GM12878 (cell line): ENCODE measurements around the gene CYP2C19. TPM values are rescaled to one million over a fixed set of nuclear protein-coding genes. Genes with fewer than 3 reads are reported as not detected.

Experiments used
- CEBPB ChIP-seq, 2 experiments: fragments of 150-350 bp in 1 of 2; IDR thresholded peaks; 2 replicates each; pipeline ENCODE4 v1.6.1; 2012 to 2014; ENCODE audit warnings: low read depth in 2 of 2, low read length in 2 of 2, borderline replicate concordance in 1 of 2, inconsistent platforms in 1 of 2
- DPF2 ChIP-seq: fragments of 450-650 bp; IDR thresholded peaks from 2 replicates; pipeline ENCODE4 v1.6.1; 2017; ENCODE audit warnings: mild to moderate bottlenecking
- IKZF1 ChIP-seq: fragments of 450-650 bp; conservative IDR thresholded peaks from 2 replicates; pipeline ENCODE4 v1.6.1; 2017; ENCODE audit warnings: antibody characterized with exemption, mild to moderate bottlenecking
- SMAD5 ChIP-seq: IDR thresholded peaks from 2 replicates; pipeline ENCODE4 v1.6.1; 2016; ENCODE audit warnings: antibody characterized with exemption, low read depth
- SRF ChIP-seq, 2 experiments: IDR thresholded peaks; 2 replicates each; pipeline ENCODE4 v1.6.1; 2011; ENCODE audit warnings: low read depth in 2 of 2, low read length in 2 of 2, mild to moderate bottlenecking in 1 of 2, moderate library complexity in 1 of 2
- polyA plus RNA-seq, 11 experiments: library from polyadenylated mRNA; depleted of rRNA in 4 of 11; unstranded in 6 of 11; stranded (reverse) in 5 of 11; fragments of >200 nt; fragmentation: Nextera tagmentation in 4 of 11; fragmentation: Illumina TruSeq in 1 of 11; extraction: Ambion mirVana in 4 of 11; extraction: Trizol in 1 of 11; gene quantifications; 1 replicate in 1 of 11; 2 replicates in 10 of 11; pipeline versions ENCODE4 v1.2.1 to v1.2.3, GENCODE V29; 2011 to 2016; ENCODE audit warnings: inconsistent platforms in 2 of 11, missing spikeins in 2 of 11, low read depth in 1 of 11
- total RNA-seq, 4 experiments: library from RNA; depleted of rRNA in 3 of 4; stranded (reverse); fragments of >200 nt in 3 of 4; fragmentation: Illumina TruSeq in 1 of 4; extraction: Trizol in 1 of 4; gene quantifications; 2 replicates each; pipeline versions ENCODE4 v1.2.1 to v1.2.3, GENCODE V29; 2013 to 2021
- TF ChIP-seq, protein P1 (sequence below): fragments of 450-650 bp; formaldehyde crosslinking; IDR thresholded peaks from 2 replicates; pipeline ENCODE4 v1.5.0; 2022; ENCODE audit warnings: mild to moderate bottlenecking, missing genetic modification characterization
- TF ChIP-seq, protein P2 (sequence below): fragments of 450-650 bp; IDR thresholded peaks from 2 replicates; pipeline ENCODE4 v1.6.1; 2018; ENCODE audit warnings: mild to moderate bottlenecking, low read depth, moderate library complexity; ENCODE audit not compliant: partially characterized antibody

CYP2C19 gene
- total and polyA plus RNA-seq, 10 of the 15 experiments (the other 5 are each of a cell fraction or from before 2014, with no cell fraction given), result not detected

GRCh38 chr10:94757916-94758315 is 4.6 kb upstream of the CYP2C19 start (continued):
- TF ChIP-seq, protein P1, sequence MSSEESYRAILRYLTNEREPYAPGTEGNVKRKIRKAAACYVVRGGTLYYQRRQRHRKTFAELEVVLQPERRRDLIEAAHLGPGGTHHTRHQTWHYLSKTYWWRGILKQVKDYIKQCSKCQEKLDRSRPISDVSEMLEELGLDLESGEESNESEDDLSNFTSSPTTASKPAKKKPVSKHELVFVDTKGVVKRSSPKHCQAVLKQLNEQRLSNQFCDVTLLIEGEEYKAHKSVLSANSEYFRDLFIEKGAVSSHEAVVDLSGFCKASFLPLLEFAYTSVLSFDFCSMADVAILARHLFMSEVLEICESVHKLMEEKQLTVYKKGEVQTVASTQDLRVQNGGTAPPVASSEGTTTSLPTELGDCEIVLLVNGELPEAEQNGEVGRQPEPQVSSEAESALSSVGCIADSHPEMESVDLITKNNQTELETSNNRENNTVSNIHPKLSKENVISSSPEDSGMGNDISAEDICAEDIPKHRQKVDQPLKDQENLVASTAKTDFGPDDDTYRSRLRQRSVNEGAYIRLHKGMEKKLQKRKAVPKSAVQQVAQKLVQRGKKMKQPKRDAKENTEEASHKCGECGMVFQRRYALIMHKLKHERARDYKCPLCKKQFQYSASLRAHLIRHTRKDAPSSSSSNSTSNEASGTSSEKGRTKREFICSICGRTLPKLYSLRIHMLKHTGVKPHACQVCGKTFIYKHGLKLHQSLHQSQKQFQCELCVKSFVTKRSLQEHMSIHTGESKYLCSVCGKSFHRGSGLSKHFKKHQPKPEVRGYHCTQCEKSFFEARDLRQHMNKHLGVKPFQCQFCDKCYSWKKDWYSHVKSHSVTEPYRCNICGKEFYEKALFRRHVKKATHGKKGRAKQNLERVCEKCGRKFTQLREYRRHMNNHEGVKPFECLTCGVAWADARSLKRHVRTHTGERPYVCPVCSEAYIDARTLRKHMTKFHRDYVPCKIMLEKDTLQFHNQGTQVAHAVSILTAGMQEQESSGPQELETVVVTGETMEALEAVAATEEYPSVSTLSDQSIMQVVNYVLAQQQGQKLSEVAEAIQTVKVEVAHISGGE (CRISPR knock-in tag), result no peak
- TF ChIP-seq SMAD5 (no peak), DPF2 (no peak), SRF (IDR thresholded peaks at IDR 0.05; ENCODE audit: low read depth in 2 of 2, low read length in 2 of 2) (no peak), CEBPB (IDR thresholded peaks at IDR 0.05; ENCODE audit: borderline replicate concordance in 1 of 2, low read depth in 2 of 2, low read length in 2 of 2) (no peak), IKZF1 (no peak)
- TF ChIP-seq, protein P2, sequence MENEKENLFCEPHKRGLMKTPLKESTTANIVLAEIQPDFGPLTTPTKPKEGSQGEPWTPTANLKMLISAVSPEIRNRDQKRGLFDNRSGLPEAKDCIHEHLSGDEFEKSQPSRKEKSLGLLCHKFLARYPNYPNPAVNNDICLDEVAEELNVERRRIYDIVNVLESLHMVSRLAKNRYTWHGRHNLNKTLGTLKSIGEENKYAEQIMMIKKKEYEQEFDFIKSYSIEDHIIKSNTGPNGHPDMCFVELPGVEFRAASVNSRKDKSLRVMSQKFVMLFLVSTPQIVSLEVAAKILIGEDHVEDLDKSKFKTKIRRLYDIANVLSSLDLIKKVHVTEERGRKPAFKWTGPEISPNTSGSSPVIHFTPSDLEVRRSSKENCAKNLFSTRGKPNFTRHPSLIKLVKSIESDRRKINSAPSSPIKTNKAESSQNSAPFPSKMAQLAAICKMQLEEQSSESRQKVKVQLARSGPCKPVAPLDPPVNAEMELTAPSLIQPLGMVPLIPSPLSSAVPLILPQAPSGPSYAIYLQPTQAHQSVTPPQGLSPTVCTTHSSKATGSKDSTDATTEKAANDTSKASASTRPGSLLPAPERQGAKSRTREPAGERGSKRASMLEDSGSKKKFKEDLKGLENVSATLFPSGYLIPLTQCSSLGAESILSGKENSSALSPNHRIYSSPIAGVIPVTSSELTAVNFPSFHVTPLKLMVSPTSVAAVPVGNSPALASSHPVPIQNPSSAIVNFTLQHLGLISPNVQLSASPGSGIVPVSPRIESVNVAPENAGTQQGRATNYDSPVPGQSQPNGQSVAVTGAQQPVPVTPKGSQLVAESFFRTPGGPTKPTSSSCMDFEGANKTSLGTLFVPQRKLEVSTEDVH, result no peak
